HG03565 (cell line): ENCODE measurements around the gene SBSN.

Experiments
- ATAC-seq: cut with Tn5 transposase; IDR thresholded peaks from one replicate; pipeline ENCODE4 v1.9.1; 2021; ENCODE audit warnings: mild to moderate bottlenecking, moderate library complexity; ENCODE audit not compliant: unreplicated experiment

Gene SBSN, protein sequence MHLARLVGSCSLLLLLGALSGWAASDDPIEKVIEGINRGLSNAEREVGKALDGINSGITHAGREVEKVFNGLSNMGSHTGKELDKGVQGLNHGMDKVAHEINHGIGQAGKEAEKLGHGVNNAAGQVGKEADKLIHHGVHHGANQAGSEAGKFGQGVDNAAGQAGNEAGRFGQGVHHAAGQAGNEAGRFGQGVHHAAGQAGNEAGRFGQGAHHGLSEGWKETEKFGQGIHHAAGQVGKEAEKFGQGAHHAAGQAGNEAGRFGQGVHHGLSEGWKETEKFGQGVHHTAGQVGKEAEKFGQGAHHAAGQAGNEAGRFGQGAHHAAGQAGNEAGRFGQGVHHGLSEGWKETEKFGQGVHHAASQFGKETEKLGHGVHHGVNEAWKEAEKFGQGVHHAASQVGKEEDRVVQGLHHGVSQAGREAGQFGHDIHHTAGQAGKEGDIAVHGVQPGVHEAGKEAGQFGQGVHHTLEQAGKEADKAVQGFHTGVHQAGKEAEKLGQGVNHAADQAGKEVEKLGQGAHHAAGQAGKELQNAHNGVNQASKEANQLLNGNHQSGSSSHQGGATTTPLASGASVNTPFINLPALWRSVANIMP

DNA sequence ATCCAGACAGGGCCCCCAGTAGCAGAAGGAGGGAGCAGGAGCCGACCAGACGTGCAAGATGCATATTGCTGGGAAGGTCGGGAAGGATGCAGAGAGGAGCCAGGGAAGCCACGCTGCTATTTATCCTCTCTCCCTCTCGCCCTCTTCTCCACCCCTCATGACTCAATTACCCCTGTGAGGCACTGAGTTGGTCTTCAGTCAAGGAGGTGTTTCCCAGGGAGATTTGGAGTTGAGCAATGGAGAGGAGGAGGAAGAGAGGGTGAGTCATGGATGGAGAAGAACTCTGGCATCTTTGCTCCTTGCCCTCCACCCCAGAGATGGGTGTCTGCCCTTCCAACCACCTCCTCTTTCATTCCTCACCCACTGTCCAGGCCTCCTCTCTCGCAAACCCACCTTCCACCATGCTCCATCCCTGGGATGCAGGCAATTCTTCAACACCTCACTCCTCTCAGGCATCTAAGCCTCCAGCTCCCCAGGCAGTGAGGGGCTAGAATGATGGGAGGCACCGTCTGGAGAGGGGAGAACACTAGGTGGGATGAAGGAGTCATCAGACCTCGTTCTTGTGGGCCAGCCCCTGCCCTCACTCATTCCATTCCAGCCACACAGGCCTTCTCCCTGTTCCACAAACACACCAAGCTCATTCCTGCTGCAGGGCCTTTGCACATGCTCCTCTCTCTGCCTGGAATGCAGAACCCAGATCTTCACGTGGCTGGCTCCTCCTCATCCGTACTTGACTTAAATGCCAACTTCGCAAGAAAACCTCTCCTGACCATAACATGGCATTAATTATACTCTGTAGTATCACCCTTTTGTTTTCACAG is at the start of gene SBSN:
TSS of gene SBSN (minus strand) at position 94 of the 821 bp plus-strand sequence. CDS start at position 64, 30 bp downstream.
- ATAC-seq = no peak

DNA sequence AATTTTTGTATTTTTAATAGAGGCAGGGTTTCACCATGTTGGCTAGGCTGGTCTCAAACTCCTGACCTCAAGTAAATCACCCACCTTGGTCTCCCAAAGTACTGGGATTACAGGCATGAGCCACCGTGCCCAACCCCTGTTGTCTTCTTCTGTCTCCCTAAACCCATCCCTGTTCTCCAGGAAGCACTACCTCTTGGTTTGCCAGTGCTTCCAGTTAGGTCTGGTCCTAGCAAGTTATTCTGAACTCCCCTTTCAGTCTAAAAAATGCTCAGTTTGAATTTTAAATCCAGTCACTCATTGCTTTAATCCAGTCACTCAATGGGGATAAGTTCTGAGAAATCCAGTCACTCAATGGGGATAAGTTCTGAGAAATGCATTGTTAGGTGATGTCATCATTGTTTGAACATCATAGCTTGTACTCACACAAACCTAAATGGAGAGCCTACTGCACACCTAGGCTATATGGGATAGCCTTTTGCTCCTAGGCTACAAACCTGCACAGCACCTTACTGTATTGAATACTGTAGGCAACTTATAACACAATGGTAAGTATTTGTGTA is 43.4 kb upstream of the SBSN start:
- ATAC-seq = no peak

DNA sequence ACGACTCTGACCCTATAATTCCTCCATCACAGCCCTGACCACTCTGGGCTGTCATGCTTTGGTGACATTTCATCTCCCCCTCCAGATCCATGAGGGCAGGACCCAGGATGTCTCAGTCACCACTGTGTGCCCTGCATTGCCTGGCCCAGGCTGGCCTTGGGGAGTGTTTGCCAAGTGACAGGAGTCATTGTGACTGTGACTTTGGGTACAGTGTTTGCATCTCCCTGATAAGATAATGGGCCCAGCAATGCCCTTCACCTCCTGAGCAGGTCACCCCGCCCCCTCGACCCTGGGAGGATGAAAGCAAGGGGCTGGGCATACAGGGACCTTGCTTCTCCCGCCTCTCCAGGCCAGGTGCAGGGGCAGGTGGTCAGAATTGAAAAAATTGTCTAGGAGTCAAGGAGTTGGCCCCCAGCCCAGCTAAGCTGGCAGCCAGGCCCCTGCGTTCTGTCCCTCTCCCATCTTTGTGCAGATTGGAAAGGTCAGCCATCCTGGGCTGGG is 41.2 kb upstream of the SBSN start:
- ATAC-seq = no peak

DNA sequence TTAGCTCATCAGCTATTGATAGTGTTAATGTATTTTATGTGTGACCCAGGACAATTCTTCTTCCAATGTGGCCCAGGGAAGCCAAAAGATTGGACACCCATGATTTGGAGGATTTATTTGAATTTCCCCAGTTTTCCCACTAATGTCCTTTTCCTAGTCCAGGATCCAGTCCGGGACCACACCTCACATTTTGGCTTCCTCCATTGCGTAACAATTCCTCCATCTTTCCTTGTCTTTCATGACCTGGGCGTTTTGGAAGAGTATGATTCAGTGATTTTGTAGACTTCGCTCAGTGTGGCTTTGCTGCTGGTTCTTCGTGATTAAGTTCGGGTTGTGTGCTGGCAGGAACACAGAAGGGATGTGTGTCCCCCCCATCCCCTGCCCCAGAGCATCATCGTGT is 38.6 kb upstream of the SBSN start:
- ATAC-seq = no peak

DNA sequence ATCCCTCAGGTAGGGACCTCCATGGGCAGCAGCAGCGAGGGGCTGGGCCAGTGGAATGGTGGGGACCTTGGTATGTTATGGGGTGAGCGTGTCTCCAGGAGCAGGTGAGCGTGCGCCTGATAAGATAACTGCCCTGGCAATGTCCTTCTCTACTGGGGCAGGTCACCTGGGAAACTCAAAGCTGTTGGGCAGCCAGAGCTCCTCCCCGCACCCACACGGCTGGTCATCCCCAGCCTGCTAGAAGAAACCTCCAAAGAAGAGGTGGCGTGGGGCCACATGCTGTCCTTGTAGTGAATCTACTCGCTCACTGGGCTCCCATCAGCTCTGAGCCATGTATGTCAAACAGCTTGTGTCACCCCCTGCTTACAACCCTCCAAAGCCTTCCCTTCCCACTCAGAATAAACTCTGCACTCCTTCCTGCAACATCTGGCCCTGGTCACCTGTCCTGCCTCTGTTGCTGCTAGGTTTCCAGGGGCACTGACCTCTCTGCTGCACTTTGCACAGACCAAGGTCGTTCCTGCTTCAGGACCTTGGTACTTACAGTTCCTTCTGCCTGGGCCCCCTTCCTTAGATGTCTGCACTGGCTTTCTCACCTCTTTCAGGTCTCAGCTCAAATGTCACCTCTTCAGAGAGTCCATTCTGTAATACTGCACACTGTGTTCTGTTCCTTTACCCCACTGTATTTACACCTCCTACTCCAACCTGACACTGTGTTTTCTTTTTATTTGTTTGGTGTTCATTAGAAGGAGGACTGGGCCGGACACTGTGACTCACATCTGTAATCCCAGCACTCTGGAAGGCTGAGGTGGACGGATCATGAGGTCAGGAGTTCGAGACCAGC is 37.1 kb upstream of the SBSN start:
- no peak for ATAC-seq

DNA sequence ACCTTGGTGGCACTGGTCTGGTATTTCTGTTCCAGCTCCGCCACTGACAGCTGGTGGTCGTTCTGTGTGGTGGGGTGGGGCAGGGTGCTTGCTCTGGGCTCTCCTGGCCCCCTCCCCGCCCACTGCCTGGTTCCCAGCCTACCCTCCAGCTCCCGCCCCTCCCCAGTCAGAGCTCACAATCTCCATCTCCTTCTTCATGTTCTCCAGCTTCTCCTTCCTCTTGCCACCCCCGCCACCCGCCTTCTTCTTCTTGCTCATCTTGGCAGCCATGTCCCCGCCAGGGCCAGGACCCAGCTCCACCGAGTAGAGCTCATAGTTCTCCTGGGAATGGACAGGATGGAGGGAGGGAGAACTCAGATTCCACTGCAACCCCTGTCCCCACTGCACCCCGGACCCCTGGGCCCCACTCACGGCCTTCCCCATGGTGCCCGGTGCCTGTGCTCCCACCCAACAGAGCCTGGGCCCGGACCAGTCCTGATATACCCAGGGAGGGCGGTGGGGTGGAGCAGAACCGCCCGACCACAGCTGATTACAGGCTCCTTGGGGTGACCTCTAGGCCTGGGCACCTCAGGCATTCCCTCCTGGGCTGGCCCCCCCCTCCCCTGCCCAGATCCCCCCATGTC is 35.2 kb upstream of the SBSN start, which contains the start of gene ATP4A:
TSS of gene ATP4A (minus strand) at position 452 of the 623 bp plus-strand sequence. CDS start at position 423, 29 bp downstream.
- no peak for ATAC-seq

DNA sequence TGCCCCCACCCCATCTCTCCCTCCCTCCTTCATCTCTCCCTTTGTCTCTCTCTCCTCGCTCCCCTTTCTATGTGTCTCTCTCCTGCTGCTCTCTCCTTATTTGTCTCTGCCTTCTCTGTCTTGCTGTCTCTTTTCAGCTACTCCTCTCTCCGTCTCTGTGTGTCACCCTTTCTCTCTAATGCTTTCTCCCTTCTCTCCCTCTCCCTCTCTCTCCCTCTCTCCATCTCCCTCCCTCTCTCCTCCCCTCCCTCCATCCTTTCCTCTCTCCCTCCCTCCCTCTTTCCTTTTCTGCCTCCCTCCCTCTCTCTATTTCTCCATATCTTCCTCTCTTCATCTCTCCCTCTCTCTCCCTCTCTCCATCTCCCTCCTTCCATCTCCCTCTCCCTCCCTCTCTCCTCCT is 34.7 kb upstream of the SBSN start:
- ATAC-seq = no peak

DNA sequence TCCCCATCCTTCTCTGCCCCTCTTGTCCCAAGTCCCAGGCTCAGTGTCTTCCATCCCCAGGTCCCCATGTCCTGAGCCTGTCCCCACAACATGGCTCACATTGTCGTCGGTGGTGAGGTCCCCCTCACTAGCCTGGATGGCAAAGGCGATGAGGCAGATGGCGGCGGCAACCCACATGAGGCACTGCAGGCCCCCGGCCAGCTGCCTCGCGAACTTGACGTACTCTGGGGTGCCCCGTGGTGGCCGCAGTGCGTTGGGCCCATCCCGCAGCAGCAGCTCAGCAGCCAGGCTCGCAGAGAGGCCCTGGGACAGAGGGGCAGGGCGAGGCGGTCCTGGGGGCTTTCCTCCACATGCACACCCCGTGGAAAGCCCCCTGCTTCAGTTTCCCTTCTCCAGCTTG is 34.2 kb upstream of the SBSN start:
- ATAC-seq = no peak

DNA sequence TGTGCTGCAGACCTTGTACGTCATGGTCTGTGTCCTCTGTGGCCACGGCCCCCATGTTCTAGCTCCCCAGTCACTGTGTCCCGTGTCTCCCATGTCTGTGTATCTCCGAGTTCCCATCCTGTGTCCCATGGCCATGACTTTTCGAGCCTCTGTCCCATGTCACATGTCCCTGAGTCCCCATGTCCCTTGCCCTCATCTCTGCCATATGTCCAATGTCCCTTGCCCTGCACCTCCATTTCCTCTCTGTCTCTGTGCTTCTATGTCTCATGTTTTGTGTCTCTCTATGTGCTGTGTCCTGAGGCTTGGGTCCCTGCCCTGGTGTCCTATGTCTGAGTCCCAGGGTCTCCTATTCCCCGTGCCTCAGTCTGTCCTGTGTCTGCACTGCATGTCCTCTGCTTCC is 33.3 kb upstream of the SBSN start:
- ATAC-seq = no peak

DNA sequence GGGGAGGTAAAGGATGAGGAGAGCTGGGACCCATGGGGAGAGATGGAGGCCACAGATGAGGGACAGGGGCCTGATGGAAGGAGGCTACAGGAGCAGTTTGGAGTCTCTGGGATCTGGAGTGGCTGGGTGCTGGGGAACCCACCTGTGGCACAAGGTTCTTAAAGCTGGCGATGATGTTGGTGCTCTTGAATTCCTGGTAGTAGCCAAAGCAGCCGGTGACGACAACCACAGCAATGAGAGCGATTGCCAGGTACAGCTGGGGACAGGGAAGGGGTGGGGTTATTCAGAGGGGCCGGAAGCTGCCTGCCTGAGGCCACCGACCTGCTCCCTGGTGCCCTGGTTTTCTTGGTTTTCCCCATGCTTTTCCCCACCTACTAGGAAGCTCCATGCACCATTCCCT is 32.6 kb upstream of the SBSN start:
- ATAC-seq = no peak

DNA sequence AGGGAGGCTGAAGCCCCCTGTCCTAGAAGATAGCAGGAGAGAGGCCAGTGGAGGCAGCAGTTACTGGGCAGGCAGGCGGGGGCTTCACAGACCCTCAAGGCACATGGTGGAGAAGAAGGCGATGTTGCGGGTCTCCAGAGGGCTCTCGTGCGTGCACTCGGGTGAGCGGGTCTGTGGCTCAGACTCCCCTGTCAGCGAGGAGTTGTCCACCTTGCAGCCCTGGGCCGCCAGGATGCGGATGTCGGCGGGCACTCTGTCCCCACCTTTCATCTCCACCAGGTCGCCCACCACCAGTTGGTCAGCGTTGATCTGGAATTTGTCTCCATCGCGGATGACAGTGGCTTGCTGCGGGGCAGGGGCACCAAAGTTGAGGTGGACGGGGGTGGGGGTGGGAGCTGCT is 32.2 kb upstream of the SBSN start:
- ATAC-seq = no peak

DNA sequence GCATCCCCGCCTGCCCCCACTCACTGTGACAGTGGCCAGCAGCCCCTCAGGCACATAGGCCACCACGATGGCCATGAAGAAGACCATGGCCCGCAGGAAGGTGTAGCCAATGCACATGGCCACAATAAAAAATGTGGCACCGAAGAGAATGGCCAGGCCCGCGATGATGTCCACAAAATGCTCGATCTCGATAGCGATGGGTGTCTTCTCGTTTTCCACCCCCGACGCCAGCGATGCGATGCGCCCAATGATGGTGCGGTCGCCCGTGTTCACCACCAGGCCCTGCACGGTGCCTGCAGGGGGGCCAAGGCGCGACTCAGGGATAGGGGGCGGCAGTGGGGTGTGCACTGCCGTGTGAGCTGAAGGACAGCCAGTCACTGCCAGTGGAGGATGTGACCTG is 31.7 kb upstream of the SBSN start:
- no peak for ATAC-seq

DNA sequence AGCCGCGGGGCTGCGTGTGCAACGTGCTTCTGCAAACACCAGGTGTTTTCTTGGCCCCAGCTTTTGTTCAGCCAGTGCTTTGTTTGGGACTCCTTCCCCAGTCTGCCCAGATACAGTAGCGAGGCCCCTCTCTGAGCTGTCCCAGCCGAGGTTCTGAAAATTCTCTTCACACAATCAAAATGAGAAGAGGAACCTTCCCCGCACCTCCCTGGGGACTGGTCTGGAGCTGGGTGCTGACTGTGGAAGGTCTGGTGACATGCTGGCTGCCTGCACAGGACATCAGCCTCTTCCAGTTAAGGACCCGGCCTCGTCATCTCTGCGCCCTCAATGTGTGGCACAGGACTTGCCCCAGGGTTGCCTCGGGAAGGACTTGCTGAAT is 31.2 kb upstream of the SBSN start:
- no peak for ATAC-seq

DNA sequence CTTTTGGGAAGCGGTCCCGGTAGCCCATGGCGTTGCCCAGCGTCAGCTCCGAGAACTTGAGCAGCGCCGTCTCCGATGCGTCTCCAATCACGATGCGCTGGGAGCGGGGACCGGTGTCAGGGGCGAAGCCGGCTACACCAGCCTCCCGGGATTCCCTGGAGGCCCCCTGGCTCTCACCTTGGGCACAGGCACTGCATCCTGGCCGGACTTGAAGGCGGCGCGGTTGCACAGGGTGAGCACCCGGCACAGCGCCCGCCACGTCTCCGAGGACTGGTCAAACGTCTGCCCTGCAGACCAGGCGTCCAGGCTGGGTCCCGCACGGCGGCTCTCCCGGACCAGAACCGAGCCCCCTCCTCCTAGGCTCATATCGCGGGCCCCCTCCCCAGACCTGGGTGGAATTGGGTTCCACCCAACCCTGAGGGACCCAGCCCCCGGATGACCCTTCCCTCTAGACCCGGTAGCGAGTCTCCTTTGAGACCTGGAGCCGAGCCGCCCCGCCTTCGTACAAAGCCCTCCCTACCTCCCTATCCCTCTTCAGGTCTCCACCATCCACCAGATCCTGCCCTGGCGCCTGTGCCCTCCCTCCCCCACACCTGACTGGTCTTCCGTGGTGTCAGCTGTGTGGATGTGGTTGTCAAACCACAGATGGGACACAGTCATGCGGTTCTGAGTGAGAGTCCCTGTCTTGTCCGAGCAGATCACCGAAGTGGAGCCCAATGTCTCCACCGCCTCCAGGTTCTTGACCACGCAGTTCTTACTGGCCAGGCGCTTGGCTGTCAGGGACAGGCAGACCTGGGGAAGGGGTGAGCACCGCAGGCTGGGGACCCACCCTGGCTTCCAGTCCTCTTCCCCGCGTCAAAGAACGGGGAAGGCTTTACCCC is 30.5 kb upstream of the SBSN start:
- ATAC-seq = no peak

DNA sequence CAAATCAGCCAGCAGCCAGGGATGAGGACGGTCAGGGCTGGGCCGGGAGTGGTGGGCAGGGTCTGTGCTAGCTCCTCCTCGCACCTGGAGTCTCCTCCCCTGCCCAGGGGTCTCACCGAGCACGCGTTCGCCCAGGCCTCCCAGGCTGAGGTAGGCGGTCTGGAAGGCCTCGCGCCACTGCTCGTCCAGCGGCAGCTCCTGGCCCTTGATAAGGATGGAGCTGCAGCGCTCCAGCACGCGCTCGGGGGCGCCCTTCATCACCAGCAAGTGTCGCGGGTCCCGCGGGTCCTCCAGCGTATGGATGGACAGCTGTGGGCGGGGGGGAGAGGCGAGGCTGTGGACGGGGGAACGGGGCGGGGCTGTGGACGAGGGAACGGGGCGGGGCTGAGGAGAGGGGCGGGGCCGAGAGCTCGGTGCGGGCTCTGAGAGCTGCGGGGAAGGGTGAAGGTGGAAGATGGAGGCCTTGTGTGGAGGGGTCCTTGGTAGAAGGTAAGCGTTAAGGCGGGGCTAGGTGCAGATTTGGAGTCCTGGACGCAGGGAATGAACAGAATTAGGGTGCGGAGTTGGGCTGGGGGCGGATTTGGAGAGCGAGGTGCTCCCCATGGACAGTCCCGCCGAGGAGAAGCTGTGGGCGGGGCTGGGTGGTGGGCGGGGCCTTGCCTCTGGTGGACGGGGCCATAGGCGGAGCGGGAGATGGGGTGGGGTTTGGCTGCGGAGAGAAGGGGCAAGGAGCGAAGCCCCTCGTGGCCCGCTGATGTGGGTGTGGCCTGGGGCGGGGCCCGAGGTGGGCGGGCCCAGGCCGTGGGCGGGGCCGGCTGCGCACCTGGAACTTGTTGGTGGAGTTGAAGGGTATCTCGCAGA is 29.7 kb upstream of the SBSN start:
- ATAC-seq = no peak

DNA sequence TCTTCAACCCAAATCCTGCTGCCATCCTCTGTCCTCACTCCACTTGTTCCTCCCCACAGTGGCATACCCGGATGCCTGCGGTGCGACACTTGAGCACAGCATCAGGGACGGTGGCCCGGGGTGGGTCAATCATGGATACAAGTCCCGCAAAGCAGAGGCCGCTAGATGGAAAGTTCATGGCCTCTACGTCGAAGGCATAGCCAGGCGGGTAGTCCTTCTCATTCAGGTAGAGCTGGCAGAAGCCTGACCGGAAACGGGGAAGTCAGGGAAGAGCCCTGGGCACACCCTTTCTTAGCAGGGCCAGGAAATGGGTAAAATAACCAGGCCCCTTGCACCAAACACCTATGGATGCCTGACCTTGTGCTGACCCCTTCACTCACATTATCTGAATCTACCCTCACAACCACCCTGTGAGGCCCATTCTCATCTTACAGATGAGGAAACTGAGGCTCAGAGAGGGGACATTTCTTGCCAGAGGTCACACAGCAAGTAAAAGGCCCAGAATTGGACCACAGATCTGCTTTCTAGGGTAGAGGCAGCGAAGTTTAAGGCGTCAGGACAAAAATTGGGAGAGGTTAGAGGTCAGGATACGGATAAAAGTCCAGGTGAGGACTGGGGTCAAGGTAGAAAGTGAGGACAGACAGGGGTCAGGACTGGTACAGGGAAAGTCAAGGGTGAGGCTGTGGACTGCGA is 28.9 kb upstream of the SBSN start:
- no peak for ATAC-seq

DNA sequence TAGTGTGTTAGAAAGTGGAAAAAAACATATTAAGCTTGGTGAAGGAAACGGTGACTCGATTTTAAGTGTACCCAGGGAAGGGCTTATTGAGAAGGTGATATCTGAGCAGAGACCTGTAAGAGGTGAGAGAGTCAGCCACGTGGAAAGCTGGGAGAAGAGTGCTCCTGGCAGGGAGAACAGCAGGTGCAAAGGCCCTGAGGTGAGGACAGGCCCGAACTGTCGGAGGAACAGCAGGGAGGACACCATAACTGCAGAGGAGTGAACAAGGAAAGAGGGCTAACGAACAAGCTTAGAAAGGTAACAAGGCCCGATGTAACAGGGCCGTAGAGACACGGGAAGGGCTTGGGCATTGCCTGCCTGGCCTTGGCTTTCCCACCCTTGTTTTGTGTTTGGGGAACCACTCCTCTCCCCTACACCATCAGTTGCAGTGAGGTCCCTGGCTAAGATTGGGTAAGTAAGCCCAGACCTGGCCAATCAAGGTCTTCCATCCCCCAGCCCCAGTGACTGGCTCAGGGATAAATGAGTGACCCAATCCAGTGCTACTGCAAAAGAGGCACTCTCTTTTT is 28.0 kb upstream of the SBSN start:
- ATAC-seq = no peak
